A549 (cell line): ENCODE data around the gene CMTR1.
"Not testable (repeated sequence)": the region's sequence is repeated elsewhere in the genome, so short reads cannot be mapped to it uniquely, and the experiment has no call there.

Experiments
- CBX2 ChIP-seq: fragments of 200-600 bp; sonication (generic); IDR thresholded peaks from 2 replicates; pipeline ENCODE4 v1.6.1; 2016; ENCODE audit warnings: low read depth, mild to moderate bottlenecking, borderline replicate concordance
- E2F6 ChIP-seq: IDR thresholded peaks from 2 replicates; pipeline ENCODE4 v1.6.1; 2012; ENCODE audit warnings: low read depth, borderline replicate concordance
- EHMT2 ChIP-seq: fragments of 200-600 bp; sonication (generic); IDR thresholded peaks from 2 replicates; pipeline ENCODE4 v1.6.1; 2016; ENCODE audit warnings: antibody characterized with exemption, low read depth, mild to moderate bottlenecking, moderate library complexity
- FOXS1 ChIP-seq: fragments of 250-450 bp; sonication (Bioruptor Pico); IDR thresholded peaks from 2 replicates; pipeline ENCODE4 v1.5.0; 2020; ENCODE audit warnings: mild to moderate bottlenecking, moderate library complexity
- JUN ChIP-seq, 2 experiments: fragments of >200 bp; sonication (Bioruptor Twin); formaldehyde crosslinking; IDR thresholded peaks; 2 replicates in 1 of 2; 3 replicates in 1 of 2; pipeline ENCODE4 v1.6.1; 2016 to 2017
- MAFK ChIP-seq: fragments of 450-650 bp; IDR thresholded peaks from 2 replicates; pipeline ENCODE4 v1.6.1; 2014; ENCODE audit not compliant: partially characterized antibody
- MYC ChIP-seq: IDR thresholded peaks from 2 replicates; pipeline ENCODE4 v1.6.1; 2012; ENCODE audit warnings: mild to moderate bottlenecking, inconsistent platforms, low read length, improper control_type of control experiment, borderline replicate concordance
- POLR2A ChIP-seq: IDR thresholded peaks from 2 replicates; pipeline ENCODE4 v1.6.1; 2012; ENCODE audit warnings: mild to moderate bottlenecking, low read length
- RNF2 ChIP-seq: fragments of 200-600 bp; sonication (generic); IDR thresholded peaks from 2 replicates; pipeline ENCODE4 v1.6.1; 2016; ENCODE audit warnings: low read depth, mild to moderate bottlenecking, antibody characterized with exemption, moderate library complexity, borderline replicate concordance
- ZNF302 ChIP-seq: fragments of 250-450 bp; sonication (Bioruptor Pico); IDR thresholded peaks from 2 replicates; pipeline ENCODE4 v1.9.0; 2021; ENCODE audit warnings: inconsistent platforms, mild to moderate bottlenecking, moderate library complexity
- TF ChIP-seq, protein P1 (sequence below): fragments of >200 bp; sonication (Bioruptor Twin); formaldehyde crosslinking; IDR thresholded peaks from 3 replicates; pipeline ENCODE4 v1.5.1; 2016
- TF ChIP-seq, protein P2 (sequence below): IDR thresholded peaks from 2 replicates; pipeline ENCODE4 v1.6.1; 2012

GRCh38 chr6:37500904-37501303, 67.9 kb downstream of the CMTR1 start:
- TF ChIP-seq CBX2; EHMT2; FOXS1 (CRISPR knock-in tag); RNF2; JUN (IDR thresholded peaks at IDR 0.05); MYC; E2F6; ZNF302 (CRISPR knock-in tag); POLR2A: not testable (repeated sequence)
- TF ChIP-seq, protein P1, sequence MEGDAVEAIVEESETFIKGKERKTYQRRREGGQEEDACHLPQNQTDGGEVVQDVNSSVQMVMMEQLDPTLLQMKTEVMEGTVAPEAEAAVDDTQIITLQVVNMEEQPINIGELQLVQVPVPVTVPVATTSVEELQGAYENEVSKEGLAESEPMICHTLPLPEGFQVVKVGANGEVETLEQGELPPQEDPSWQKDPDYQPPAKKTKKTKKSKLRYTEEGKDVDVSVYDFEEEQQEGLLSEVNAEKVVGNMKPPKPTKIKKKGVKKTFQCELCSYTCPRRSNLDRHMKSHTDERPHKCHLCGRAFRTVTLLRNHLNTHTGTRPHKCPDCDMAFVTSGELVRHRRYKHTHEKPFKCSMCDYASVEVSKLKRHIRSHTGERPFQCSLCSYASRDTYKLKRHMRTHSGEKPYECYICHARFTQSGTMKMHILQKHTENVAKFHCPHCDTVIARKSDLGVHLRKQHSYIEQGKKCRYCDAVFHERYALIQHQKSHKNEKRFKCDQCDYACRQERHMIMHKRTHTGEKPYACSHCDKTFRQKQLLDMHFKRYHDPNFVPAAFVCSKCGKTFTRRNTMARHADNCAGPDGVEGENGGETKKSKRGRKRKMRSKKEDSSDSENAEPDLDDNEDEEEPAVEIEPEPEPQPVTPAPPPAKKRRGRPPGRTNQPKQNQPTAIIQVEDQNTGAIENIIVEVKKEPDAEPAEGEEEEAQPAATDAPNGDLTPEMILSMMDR: not testable (repeated sequence)
- TF ChIP-seq MAFK: peak; percentile 65
- TF ChIP-seq, protein P2, sequence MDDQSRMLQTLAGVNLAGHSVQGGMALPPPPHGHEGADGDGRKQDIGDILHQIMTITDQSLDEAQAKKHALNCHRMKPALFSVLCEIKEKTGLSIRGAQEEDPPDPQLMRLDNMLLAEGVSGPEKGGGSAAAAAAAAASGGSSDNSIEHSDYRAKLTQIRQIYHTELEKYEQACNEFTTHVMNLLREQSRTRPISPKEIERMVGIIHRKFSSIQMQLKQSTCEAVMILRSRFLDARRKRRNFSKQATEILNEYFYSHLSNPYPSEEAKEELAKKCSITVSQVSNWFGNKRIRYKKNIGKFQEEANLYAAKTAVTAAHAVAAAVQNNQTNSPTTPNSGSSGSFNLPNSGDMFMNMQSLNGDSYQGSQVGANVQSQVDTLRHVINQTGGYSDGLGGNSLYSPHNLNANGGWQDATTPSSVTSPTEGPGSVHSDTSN: not testable (repeated sequence)
